GM04504 (cell line): ENCODE measurements around the gene CDH5.
"Not testable (repeated sequence)": the region's sequence is repeated elsewhere in the genome, so short reads cannot be mapped to it uniquely, and the experiment has no call there.

Experiments
- DNase-seq: peaks from one replicate; pipeline ENCODE4 v3.0.0-alpha.2; 2012; ENCODE audit warnings: low read depth

Gene CDH5

GRCh38 chr16:66366433-66367299 lies at the start of gene CDH5:
CDH5 (plus strand) TSS chr16:66366691; CDS start chr16:66379338, 12,647 bp downstream.
- DNase-seq, result no peak

- DNase-seq, result no peak
Measured at GRCh38 chr16:66318505-66318904, 48.0 kb upstream of the CDH5 start.

GRCh38 chr16:66320774-66321173 lies 45.7 kb upstream of the CDH5 start:
- no peak for DNase-seq

GRCh38 chr16:66322174-66322573 lies 44.3 kb upstream of the CDH5 start:
- no peak for DNase-seq

- no peak for DNase-seq
Measured at GRCh38 chr16:66324815-66325515, 41.5 kb upstream of the CDH5 start.

GRCh38 chr16:66325717-66326376 lies 40.6 kb upstream of the CDH5 start:
- no peak for DNase-seq

- no peak for DNase-seq
Measured at GRCh38 chr16:66326991-66327513, 39.4 kb upstream of the CDH5 start.

- no peak for DNase-seq
Measured at GRCh38 chr16:66328282-66328681, 38.2 kb upstream of the CDH5 start.

GRCh38 chr16:66331464-66331863 lies 35.0 kb upstream of the CDH5 start:
- not testable (repeated sequence) for DNase-seq

GRCh38 chr16:66332634-66333610 lies 33.6 kb upstream of the CDH5 start:
- no peak for DNase-seq

GRCh38 chr16:66334853-66335574 lies 31.5 kb upstream of the CDH5 start:
- DNase-seq, result no peak

GRCh38 chr16:66335704-66336329 lies 30.7 kb upstream of the CDH5 start:
- no peak for DNase-seq

GRCh38 chr16:66337463-66338188 lies 28.9 kb upstream of the CDH5 start:
- no peak for DNase-seq

- DNase-seq, result no peak
Measured at GRCh38 chr16:66342294-66342900, 24.1 kb upstream of the CDH5 start.

GRCh38 chr16:66344533-66345145 lies 21.9 kb upstream of the CDH5 start:
- DNase-seq, result no peak

GRCh38 chr16:66346221-66346620 lies 20.3 kb upstream of the CDH5 start:
- no peak for DNase-seq

- DNase-seq, result no peak
Measured at GRCh38 chr16:66352304-66352703, 14.2 kb upstream of the CDH5 start.

- DNase-seq, result no peak
Measured at GRCh38 chr16:66353055-66353454, 13.4 kb upstream of the CDH5 start.
